H9 (cell line): ENCODE results near the gene SHANK1. TPM values are rescaled to one million over a fixed set of nuclear protein-coding genes. Genes with fewer than 3 reads are reported as not detected.

ENCODE experiments used
- DNase-seq: peaks from one replicate; pipeline ENCODE4 v3.0.0-alpha.2; 2017
- H2AFZ ChIP-seq: one replicate; pipeline ENCODE4 v1.6.1; 2013; ENCODE audit warnings: mild to moderate bottlenecking, low read length, control low read depth, moderate library complexity
- H2AK5ac ChIP-seq: 2 replicates; pipeline ENCODE4 v1.6.1; 2013; ENCODE audit warnings: low read length, control low read depth, mixed read lengths; ENCODE audit not compliant: insufficient read length
- H2BK120ac ChIP-seq: one replicate; pipeline ENCODE4 v1.6.1; 2013; ENCODE audit warnings: low read depth, mild to moderate bottlenecking, low read length, control low read depth, inconsistent platforms; ENCODE audit not compliant: poor library complexity, severe bottlenecking
- H2BK12ac ChIP-seq: 2 replicates; pipeline ENCODE4 v1.6.1; 2013; ENCODE audit warnings: low read length, control low read depth, mixed read lengths, low read depth; ENCODE audit not compliant: insufficient read length
- H2BK15ac ChIP-seq: 2 replicates; pipeline ENCODE4 v1.6.1; 2013; ENCODE audit warnings: low read depth, low read length, control low read depth
- H2BK20ac ChIP-seq: one replicate; pipeline ENCODE4 v1.6.1; 2013; ENCODE audit warnings: low read depth, mild to moderate bottlenecking, low read length, control low read depth, inconsistent platforms; ENCODE audit not compliant: poor library complexity, severe bottlenecking
- H2BK5ac ChIP-seq: 2 replicates; pipeline ENCODE4 v1.6.1; 2013; ENCODE audit warnings: low read length, control low read depth, mixed read lengths; ENCODE audit not compliant: insufficient read length
- H3K14ac ChIP-seq: 2 replicates; pipeline ENCODE4 v1.6.1; 2013; ENCODE audit warnings: low read length, control low read depth; ENCODE audit not compliant: insufficient read depth
- H3K18ac ChIP-seq: 2 replicates; pipeline ENCODE4 v1.6.1; 2013; ENCODE audit warnings: low read depth, mild to moderate bottlenecking, mixed read lengths, low read length, control low read depth; ENCODE audit not compliant: insufficient read length
- H3K23ac ChIP-seq: 2 replicates; pipeline ENCODE4 v1.6.1; 2013; ENCODE audit warnings: low read length, control low read depth, mixed read lengths, low read depth; ENCODE audit not compliant: insufficient read length
- H3K23me2 ChIP-seq: 2 replicates; pipeline ENCODE4 v1.6.1; 2013; ENCODE audit warnings: low read depth, mild to moderate bottlenecking, mixed read lengths, low read length, control low read depth; ENCODE audit not compliant: insufficient read length, poor library complexity, severe bottlenecking
- H3K27ac ChIP-seq: 2 replicates; pipeline ENCODE4 v1.5.1; 2013; ENCODE audit warnings: low read length, control low read depth, mixed read lengths, low read depth; ENCODE audit not compliant: insufficient read length
- H3K27me3 ChIP-seq: 2 replicates; pipeline ENCODE4 v1.6.1; 2013; ENCODE audit warnings: low read length, control low read depth, inconsistent platforms; ENCODE audit not compliant: insufficient read depth
- H3K4ac ChIP-seq: 2 replicates; pipeline ENCODE4 v1.6.1; 2013; ENCODE audit warnings: low read depth, mild to moderate bottlenecking, control low read depth, inconsistent platforms, low read length, moderate library complexity
- H3K4me1 ChIP-seq: 2 replicates; pipeline ENCODE4 v1.6.1; 2013; ENCODE audit warnings: low read length, control low read depth, inconsistent platforms; ENCODE audit not compliant: insufficient read depth
- H3K4me2 ChIP-seq: 2 replicates; pipeline ENCODE4 v1.6.1; 2013; ENCODE audit warnings: low read length, control low read depth, mixed read lengths; ENCODE audit not compliant: insufficient read length, insufficient read depth
- H3K56ac ChIP-seq: 2 replicates; pipeline ENCODE4 v1.6.1; 2013; ENCODE audit warnings: low read depth, mild to moderate bottlenecking, mixed read lengths, low read length, control low read depth; ENCODE audit not compliant: insufficient read length
- H3K79me1 ChIP-seq: 2 replicates; pipeline ENCODE4 v1.6.1; 2013; ENCODE audit warnings: low read depth, mild to moderate bottlenecking, moderate library complexity, low read length, control low read depth, inconsistent platforms; ENCODE audit not compliant: insufficient read depth, poor library complexity, severe bottlenecking
- H3K79me2 ChIP-seq: 2 replicates; pipeline ENCODE4 v1.6.1; 2013; ENCODE audit warnings: low read length, control low read depth, inconsistent platforms; ENCODE audit not compliant: insufficient read depth
- H3K9ac ChIP-seq: 2 replicates; pipeline ENCODE4 v1.6.1; 2013; ENCODE audit warnings: low read length, control low read depth, mixed read lengths; ENCODE audit not compliant: insufficient read length; ENCODE audit errors: extremely low read depth
- H3K9me3 ChIP-seq: one replicate; pipeline ENCODE4 v1.6.1; 2013; ENCODE audit warnings: low read depth, low read length, inconsistent platforms; ENCODE audit not compliant: control insufficient read depth
- H3T11ph ChIP-seq: one replicate; pipeline ENCODE4 v1.6.1; 2013; ENCODE audit warnings: mild to moderate bottlenecking, low read length, control low read depth, inconsistent platforms
- H4K20me1 ChIP-seq: one replicate; pipeline ENCODE4 v1.6.1; 2013; ENCODE audit not compliant: control insufficient read depth, insufficient read length, insufficient read depth
- H4K5ac ChIP-seq: 2 replicates; pipeline ENCODE4 v1.6.1; 2013; ENCODE audit warnings: low read depth, mild to moderate bottlenecking, mixed read lengths, low read length, control low read depth; ENCODE audit not compliant: insufficient read length
- H4K8ac ChIP-seq: replicated peaks from 2 replicates; pipeline ENCODE4 v1.6.1; 2013; ENCODE audit warnings: low read length, control low read depth, mixed read lengths, low read depth; ENCODE audit not compliant: insufficient read length
- H4K91ac ChIP-seq: 2 replicates; pipeline ENCODE4 v1.6.1; 2013; ENCODE audit warnings: low read depth, mild to moderate bottlenecking, moderate library complexity, mixed read lengths, low read length, control low read depth; ENCODE audit not compliant: insufficient read length
- H3K27ac Mint-ChIP-seq, 3 experiments: 2 replicates in 2 of 3; 3 replicates in 1 of 3; pipeline ENCODE4 v1.8.0; 2020 to 2021; ENCODE audit warnings: mixed read lengths in 3 of 3, mild to moderate bottlenecking in 1 of 3, moderate library complexity in 1 of 3
- H3K27me3 Mint-ChIP-seq: 2 replicates; pipeline ENCODE4 v1.8.0; 2021; ENCODE audit warnings: low read depth, mild to moderate bottlenecking, moderate library complexity, mixed read lengths
- H3K36me3 Mint-ChIP-seq, 3 experiments: 2 replicates in 2 of 3; 3 replicates in 1 of 3; pipeline ENCODE4 v1.8.0; 2020 to 2021; ENCODE audit warnings: low read depth in 3 of 3, mixed read lengths in 3 of 3; ENCODE audit not compliant: insufficient read depth in 1 of 3
- H3K4me1 Mint-ChIP-seq, 2 experiments: 2 replicates each; pipeline ENCODE4 v1.8.0; 2020; ENCODE audit warnings: mixed read lengths in 2 of 2
- H3K4me3 Mint-ChIP-seq, 2 experiments: 2 replicates in 1 of 2; 3 replicates in 1 of 2; pipeline ENCODE4 v1.8.0; 2020 to 2021; ENCODE audit warnings: mild to moderate bottlenecking in 2 of 2, mixed read lengths in 2 of 2, moderate library complexity in 1 of 2
- H3K9me3 Mint-ChIP-seq, 2 experiments: 2 replicates in 1 of 2; 3 replicates in 1 of 2; pipeline ENCODE4 v1.8.0; 2020; ENCODE audit warnings: mild to moderate bottlenecking in 2 of 2, mixed read lengths in 2 of 2, moderate library complexity in 1 of 2
- CTCF ChIP-seq: fragments of 200-600 bp; sonication (generic); conservative IDR thresholded peaks from 3 replicates; pipeline ENCODE4 v1.8.0; 2021; ENCODE audit warnings: antibody characterized with exemption, mild to moderate bottlenecking
- WGBS: extraction: QIAGEN DNeasy Blood & Tissue Kit; methylation state at CpG from one replicate; pipeline ENCODE4 v1.1.7; 2013; ENCODE audit warnings: missing lambda C conversion rate, low lambda C conversion rate, mixed read lengths; ENCODE audit not compliant: insufficient read length; ENCODE audit errors: extremely low coverage; 5-methylcytosine and 5-hydroxymethylcytosine counted together
- total RNA-seq: library from RNA; stranded (reverse); gene quantifications from 2 replicates; pipeline ENCODE4 v1.2.1, GENCODE V29; 2021

Gene SHANK1
- total RNA-seq, 1 experiment from 2014 or later: 1.7 TPM

- Histone ChIP-seq H3K18ac (no peak overlapping the region), H3K4me2 (no peak overlapping the region), H2AFZ (no peak overlapping the region), H2AK5ac (no peak overlapping the region), H4K20me1 (no peaks in the 10 kb centered on the region), H3K14ac (no peak overlapping the region), H2BK20ac (no peak overlapping the region), H3K27ac (no peak overlapping the region), H2BK120ac (no peak overlapping the region), H3K4ac (no peak overlapping the region), H3K9me3 (no peaks in the 10 kb centered on the region), H2BK15ac (no peak overlapping the region), H3K56ac (no peak overlapping the region), H3K27me3 (no peaks in the 10 kb centered on the region), H3K4me1 (no peaks in the 10 kb centered on the region), H3K79me1 (no peaks in the 10 kb centered on the region), H3K23ac (no peak overlapping the region), H3T11ph (no peak overlapping the region), H4K5ac (no peak overlapping the region), H2BK5ac (no peak overlapping the region), H3K23me2 (no peaks in the 10 kb centered on the region), H4K8ac (no peak overlapping the region), H3K9ac (no peak overlapping the region), H2BK12ac (no peak overlapping the region), H3K79me2 (no peaks in the 10 kb centered on the region), H4K91ac (no peak overlapping the region)
- Mint-ChIP-seq H3K9me3 (no peaks in the 10 kb centered on the region), H3K27ac (no peak overlapping the region; a peak in 1 of 7 replicates), H3K4me3 (no peak overlapping the region; a peak in 1 of 5 replicates), H3K27me3 (peaks cover 24% of the 10 kb centered on the region), H3K36me3 (no peaks in the 10 kb centered on the region; a peak in 1 of 7 replicates), H3K4me1 (peaks cover 0 to 6% of the 10 kb centered on the region in 2 experiments; a peak in 1 of 4 replicates)
- DNase-seq: no peak
- no CpG with 5 or more reads among the region's 4 CpGs for WGBS
- no peak for TF ChIP-seq CTCF
Observed at GRCh38 chr19:50626011-50626410, 93.6 kb downstream of the SHANK1 start.
